CD4-positive, CD25-positive, alpha-beta regulatory T cell (primary cell): ENCODE data around the gene UBE2D4. TPM values are rescaled to one million over a fixed set of nuclear protein-coding genes. Genes with fewer than 3 reads are reported as not detected.
"Not testable (repeated sequence)": the region's sequence is repeated elsewhere in the genome, so short reads cannot be mapped to it uniquely, and the experiment has no call there.

Source experiments
- ATAC-seq, 2 donors: fragments of 150-1000 bp; cut with Tn5 transposase; one replicate each; pipeline ENCODE4 v1.10.0; 2021; ENCODE audit warnings: low read depth in 2 of 2, moderate number of reproducible peaks in 2 of 2, moderate library complexity in 1 of 2
- DNase-seq, 3 donors: peaks; one replicate each; pipeline versions ENCODE4 v3.0.0 to v3.0.0-alpha.2; 2012 to 2022; ENCODE audit warnings: mixed read lengths in 1 of 3
- H3K27ac ChIP-seq: one replicate; pipeline ENCODE4 v1.7.0; 2013; ENCODE audit warnings: mild to moderate bottlenecking, low read length; ENCODE audit not compliant: insufficient read depth, poor library complexity, severe bottlenecking
- H3K27me3 ChIP-seq: one replicate; pipeline ENCODE4 v1.7.0; 2013; ENCODE audit warnings: low read length; ENCODE audit not compliant: control insufficient read depth, insufficient read depth
- H3K36me3 ChIP-seq: one replicate; pipeline ENCODE4 v1.7.0; 2013; ENCODE audit warnings: mild to moderate bottlenecking, low read length, moderate library complexity; ENCODE audit not compliant: control insufficient read depth, insufficient read depth
- H3K4me1 ChIP-seq: 2 replicates; pipeline ENCODE4 v1.7.0; 2013; ENCODE audit warnings: mild to moderate bottlenecking, low read length; ENCODE audit not compliant: insufficient read depth, control insufficient read depth, poor library complexity, severe bottlenecking
- H3K4me3 ChIP-seq: one replicate; pipeline ENCODE4 v1.7.0; 2013; ENCODE audit warnings: low read depth, mild to moderate bottlenecking, low read length, moderate library complexity
- H3K9me3 ChIP-seq, 2 experiments: 1 replicate in 1 of 2; 2 replicates in 1 of 2; pipeline ENCODE4 v1.7.0; 2013; ENCODE audit warnings: low read length in 2 of 2, mild to moderate bottlenecking in 1 of 2, moderate library complexity in 1 of 2; ENCODE audit not compliant: control insufficient read depth in 2 of 2
- H3K27ac Mint-ChIP-seq, 3 donors: one replicate each; pipeline ENCODE4 v1.8.0; 2020 to 2022; ENCODE audit warnings: mild to moderate bottlenecking in 3 of 3, mixed read lengths in 3 of 3, moderate library complexity in 2 of 3
- H3K27me3 Mint-ChIP-seq: one replicate; pipeline ENCODE4 v1.8.0; 2022; ENCODE audit warnings: mild to moderate bottlenecking, mixed read lengths
- H3K36me3 Mint-ChIP-seq: one replicate; pipeline ENCODE4 v1.8.0; 2020; ENCODE audit warnings: mixed read lengths
- H3K4me1 Mint-ChIP-seq, 4 donors: one replicate each; pipeline ENCODE4 v1.8.0; 2020 to 2022; ENCODE audit warnings: mixed read lengths in 4 of 4, mild to moderate bottlenecking in 1 of 4
- H3K4me3 Mint-ChIP-seq, 4 donors: one replicate each; pipeline ENCODE4 v1.8.0; 2020 to 2022; ENCODE audit warnings: mild to moderate bottlenecking in 4 of 4, mixed read lengths in 4 of 4, moderate library complexity in 3 of 4
- H3K9me3 Mint-ChIP-seq, 7 donors: one replicate each; pipeline ENCODE4 v1.8.0; 2020 to 2022; ENCODE audit warnings: mixed read lengths in 7 of 7, mild to moderate bottlenecking in 3 of 7, moderate library complexity in 2 of 7
- polyA plus RNA-seq, 4 donors: library from polyadenylated mRNA; unstranded; fragments of 300-500 nt; fragmentation: Illumina TruSeq; gene quantifications; one replicate each; pipeline ENCODE4 v1.2.3, GENCODE V29; 2021
- total RNA-seq: library from RNA; stranded (reverse); gene quantifications from one replicate; pipeline ENCODE4 v1.2.3, GENCODE V29; 2022

Gene UBE2D4
- total and polyA plus RNA-seq, 5 donors from 2014 or later = 10.6 to 15.5 (median 13.3) TPM

DNA sequence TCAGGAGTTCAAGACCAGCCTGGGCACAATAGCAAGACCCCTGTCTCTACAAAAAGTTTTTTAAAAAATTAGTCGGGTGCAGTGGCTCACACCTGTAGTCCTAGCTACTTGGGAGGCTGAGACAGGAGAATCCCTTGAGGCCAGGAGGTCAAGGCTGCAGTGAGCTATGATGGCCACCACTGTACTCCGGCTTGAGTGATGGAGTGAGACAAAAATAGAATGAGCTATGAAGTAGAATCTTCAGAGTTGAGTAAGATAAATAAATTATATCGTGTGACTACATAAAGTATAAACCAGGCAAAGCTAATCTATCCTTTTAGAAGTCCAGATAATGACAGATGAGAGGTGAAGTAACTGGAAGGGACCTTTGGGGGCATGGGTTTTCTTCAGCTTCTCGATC, 41.6 kb upstream of the UBE2D4 start:
- Mint-ChIP-seq H3K36me3 (peaks cover 46% of the 10 kb centered on the region), H3K4me1 (peaks cover 9 to 12% (median 10%) of the 10 kb centered on the region in 4 donors), H3K27me3 (no peaks in the 10 kb centered on the region), H3K9me3 (no peaks in the 10 kb centered on the region), H3K4me3 (no peak overlapping the region), H3K27ac (no peak overlapping the region)
- Histone ChIP-seq H3K27ac (no peak overlapping the region), H3K9me3 (no peaks in the 10 kb centered on the region), H3K36me3 (peaks cover 54% of the 10 kb centered on the region), H3K27me3 (no peaks in the 10 kb centered on the region), H3K4me1 (no peaks in the 10 kb centered on the region), H3K4me3 (no peak overlapping the region)
- ATAC-seq (no peak), DNase-seq (no peak)

- Histone ChIP-seq H3K36me3 (peaks cover 24% of the 10 kb centered on the region), H3K9me3 (no peaks in the 10 kb centered on the region), H3K4me3 (no peak overlapping the region), H3K4me1 (no peaks in the 10 kb centered on the region), H3K27ac (no peak overlapping the region), H3K27me3 (no peaks in the 10 kb centered on the region)
- no peak overlapping the region for H3K4me3 Mint-ChIP-seq
- H3K36me3 Mint-ChIP-seq = peaks cover 20% of the 10 kb centered on the region
- H3K27ac Mint-ChIP-seq = peak overlapping the region in 2 of 3 donors; percentile 49 to 89
- DNase-seq = peak in 1 of 3 donors; percentile 42
- H3K27me3 Mint-ChIP-seq = no peaks in the 10 kb centered on the region
- no peak for ATAC-seq
- H3K4me1 Mint-ChIP-seq = peaks cover 26 to 37% (median 28%) of the 10 kb centered on the region in 4 donors
- H3K9me3 Mint-ChIP-seq = no peaks in the 10 kb centered on the region
Measured at GRCh38 chr7:43888993-43889945, 37.0 kb upstream of the UBE2D4 start.

DNA sequence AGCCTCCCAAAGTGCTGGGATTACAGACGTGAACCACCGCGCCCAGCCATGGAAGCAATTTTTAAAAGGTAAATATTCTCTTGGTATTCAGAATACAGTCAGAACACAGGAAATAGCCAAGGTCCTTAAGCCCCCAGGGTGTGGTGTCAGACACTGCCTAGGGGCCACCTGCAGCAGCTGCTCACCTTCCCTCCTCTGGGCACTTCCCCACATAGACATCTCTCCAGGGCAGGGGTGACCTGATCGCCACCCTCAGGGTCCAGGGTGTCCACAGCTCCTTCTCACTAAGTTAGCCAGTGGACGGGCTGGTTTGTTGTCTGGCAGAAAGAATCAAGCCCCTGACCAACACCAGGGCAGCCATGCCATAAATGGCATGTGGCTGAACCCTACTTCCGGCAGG, 35.8 kb upstream of the UBE2D4 start:
- H3K36me3 Mint-ChIP-seq = peaks cover 15% of the 10 kb centered on the region
- H3K9me3 Mint-ChIP-seq = no peaks in the 10 kb centered on the region
- H3K4me1 Mint-ChIP-seq = peaks cover 26 to 40% (median 30%) of the 10 kb centered on the region in 4 donors
- Histone ChIP-seq H3K9me3 (no peaks in the 10 kb centered on the region), H3K36me3 (peaks cover 19% of the 10 kb centered on the region), H3K27me3 (no peaks in the 10 kb centered on the region), H3K4me3 (no peak overlapping the region), H3K4me1 (no peaks in the 10 kb centered on the region), H3K27ac (no peak overlapping the region)
- ATAC-seq (no peak), DNase-seq (no peak)
- no peaks in the 10 kb centered on the region for H3K27me3 Mint-ChIP-seq
- H3K27ac Mint-ChIP-seq = no peak overlapping the region
- no peak overlapping the region for H3K4me3 Mint-ChIP-seq

GRCh38 chr7:43891069-43891955, 34.9 kb upstream of the UBE2D4 start:
- peaks cover 33 to 44% (median 35%) of the 10 kb centered on the region in 4 donors for H3K4me1 Mint-ChIP-seq
- no peak overlapping the region for H3K4me3 Mint-ChIP-seq
- peaks cover 17% of the 10 kb centered on the region for H3K36me3 Mint-ChIP-seq
- DNase-seq (no peak), ATAC-seq (no peak)
- H3K27me3 ChIP-seq = no peaks in the 10 kb centered on the region
- peak overlapping the region in 1 of 3 donors; percentile 69 for H3K27ac Mint-ChIP-seq
- no peaks in the 10 kb centered on the region for H3K27me3 Mint-ChIP-seq
- no peak overlapping the region for H3K27ac ChIP-seq
- peaks cover 16% of the 10 kb centered on the region for H3K36me3 ChIP-seq
- H3K4me1 ChIP-seq = no peaks in the 10 kb centered on the region
- peaks cover 0 to 2% (median 0%) of the 10 kb centered on the region in 7 donors for H3K9me3 Mint-ChIP-seq
- H3K9me3 ChIP-seq = no peaks in the 10 kb centered on the region
- no peak overlapping the region for H3K4me3 ChIP-seq

DNA sequence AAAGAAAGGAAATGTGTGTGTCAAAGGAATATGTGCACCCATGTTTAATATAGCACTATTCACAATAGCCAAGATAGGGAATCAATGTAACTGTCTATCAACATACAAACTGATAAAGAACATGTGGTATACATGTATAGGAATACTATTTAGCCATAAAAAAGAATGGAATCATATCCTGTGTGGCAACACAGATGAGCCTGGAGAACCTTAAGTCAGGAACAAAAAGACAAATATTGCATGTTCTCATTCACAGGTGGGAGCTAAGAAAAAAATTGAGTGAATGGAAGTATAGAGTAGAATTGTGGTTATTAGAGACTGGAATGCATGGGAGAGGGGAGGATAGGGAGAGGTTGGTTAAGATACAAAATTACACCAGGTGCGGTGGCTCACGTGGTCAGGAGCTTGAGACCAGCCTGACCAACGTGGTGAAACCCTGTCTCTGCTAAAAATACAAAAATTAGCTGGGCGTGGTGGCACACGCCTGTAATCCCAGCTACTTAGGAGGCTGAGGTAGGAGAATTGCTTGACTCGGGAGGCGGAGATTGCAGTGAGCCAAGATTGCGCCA, 30.3 kb upstream of the UBE2D4 start:
- Histone ChIP-seq H3K9me3 (no peaks in the 10 kb centered on the region), H3K4me3 (no peak overlapping the region), H3K27ac (no peak overlapping the region), H3K4me1 (no peaks in the 10 kb centered on the region), H3K27me3 (no peaks in the 10 kb centered on the region), H3K36me3 (peaks cover 10% of the 10 kb centered on the region)
- peak overlapping the region in 1 of 3 donors; percentile 4 for H3K27ac Mint-ChIP-seq
- peaks cover 16% of the 10 kb centered on the region for H3K36me3 Mint-ChIP-seq
- no peak overlapping the region for H3K4me3 Mint-ChIP-seq
- DNase-seq = no peak
- H3K27me3 Mint-ChIP-seq = no peaks in the 10 kb centered on the region
- no peak for ATAC-seq
- H3K4me1 Mint-ChIP-seq = peaks cover 24 to 41% (median 32%) of the 10 kb centered on the region in 4 donors
- peaks cover 0 to 2% (median 0%) of the 10 kb centered on the region in 7 donors for H3K9me3 Mint-ChIP-seq

DNA sequence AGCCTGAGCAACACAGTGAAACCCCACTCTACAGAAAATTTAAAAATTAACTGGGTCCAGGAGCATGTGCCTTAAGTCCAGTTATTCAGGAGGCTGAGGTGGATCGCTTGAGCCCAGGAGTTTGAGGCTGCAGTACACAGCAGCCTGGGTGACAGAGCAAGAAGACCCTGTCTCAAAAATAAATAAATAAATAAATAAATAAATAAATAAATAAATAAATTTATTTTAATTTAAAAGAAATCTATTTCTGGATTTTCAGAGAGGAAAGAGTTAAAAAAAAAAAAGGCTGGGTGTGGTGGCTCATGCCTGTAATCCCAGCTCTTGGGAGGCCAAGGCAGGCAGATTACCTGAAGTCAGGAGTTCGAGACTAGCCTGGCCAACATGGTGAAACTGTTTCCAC, 27.7 kb upstream of the UBE2D4 start:
- not testable (repeated sequence) for H3K4me3 Mint-ChIP-seq, H3K27ac ChIP-seq, H3K27me3 ChIP-seq, H3K4me1 ChIP-seq, H3K27ac Mint-ChIP-seq, H3K36me3 ChIP-seq, H3K27me3 Mint-ChIP-seq, H3K9me3 Mint-ChIP-seq, ATAC-seq, H3K4me3 ChIP-seq, H3K9me3 ChIP-seq, DNase-seq
- Mint-ChIP-seq H3K4me1 (peaks cover 11 to 47% (median 33%) of the 10 kb centered on the region in 4 donors), H3K36me3 (peaks cover 16% of the 10 kb centered on the region)

DNA sequence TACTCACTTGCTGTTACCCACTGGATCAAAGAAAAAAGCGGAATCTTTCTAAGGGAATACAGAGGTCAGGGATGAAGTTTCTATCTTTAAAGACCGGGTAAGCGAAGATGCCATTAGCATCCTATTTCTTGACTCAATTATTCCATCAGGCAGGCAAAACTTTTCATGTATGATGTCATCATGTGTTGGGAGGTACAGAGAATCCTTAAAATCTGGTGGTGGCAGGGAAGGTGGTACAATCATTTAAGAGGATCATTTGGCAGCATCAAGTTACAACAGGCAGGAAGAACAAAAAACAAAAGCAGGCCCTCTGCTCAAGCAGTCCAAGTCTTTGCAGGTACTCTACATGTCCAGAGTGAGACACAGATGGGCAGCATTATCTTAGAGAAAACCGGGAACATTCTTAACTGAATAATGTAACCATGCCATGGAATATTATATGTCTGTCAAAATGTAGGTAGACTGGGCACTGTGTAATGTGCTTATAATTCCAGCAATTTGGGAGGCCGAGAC, 23.6 kb upstream of the UBE2D4 start:
- Mint-ChIP-seq H3K36me3 (no peaks in the 10 kb centered on the region), H3K27me3 (no peaks in the 10 kb centered on the region), H3K4me1 (peaks cover 10 to 52% (median 35%) of the 10 kb centered on the region in 4 donors), H3K9me3 (peaks cover 0 to 2% (median 0%) of the 10 kb centered on the region in 7 donors), H3K4me3 (peak overlapping the region in 3 of 4 donors; percentile 29 to 48 (median 37)), H3K27ac (peak overlapping the region in 1 of 3 donors; percentile 66)
- no peak for ATAC-seq
- H3K9me3 ChIP-seq = no peaks in the 10 kb centered on the region
- no peak for DNase-seq
- H3K36me3 ChIP-seq = no peaks in the 10 kb centered on the region
- H3K4me1 ChIP-seq = peaks cover 20% of the 10 kb centered on the region
- no peaks in the 10 kb centered on the region for H3K27me3 ChIP-seq
- H3K4me3 ChIP-seq = no peak overlapping the region
- H3K27ac ChIP-seq = no peak overlapping the region
